ENCODE measurements around the gene TMEM163.
"Not testable (repeated sequence)": the region's sequence is repeated elsewhere in the genome, so short reads cannot be mapped to it uniquely, and the experiment has no call there.

The TMEM163 gene

GRCh38 chr2:134512734-134513464 lies 205.9 kb downstream of the TMEM163 start:
- FAIRE-seq: no peak

GRCh38 chr2:134508391-134508790 lies 210.4 kb downstream of the TMEM163 start:
- FAIRE-seq: no peak

DNA sequence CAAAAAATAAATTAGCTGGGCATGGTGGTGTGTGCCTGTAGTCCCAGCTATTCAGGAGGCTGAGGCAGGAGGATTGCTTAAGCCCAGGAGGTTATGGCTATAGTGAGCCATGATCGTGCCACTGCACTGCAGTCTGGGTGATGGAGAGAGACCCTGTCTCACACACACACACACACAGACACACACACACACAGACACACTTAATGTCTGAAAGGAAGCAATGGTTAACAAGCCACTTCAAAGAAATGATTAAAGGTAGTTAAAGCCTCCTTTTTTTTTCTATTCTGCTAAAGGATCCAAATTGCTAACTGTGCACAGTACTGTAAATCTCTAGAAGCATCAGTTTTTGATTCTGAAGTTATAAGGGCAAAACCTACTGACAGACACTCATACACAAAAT lies 211.1 kb downstream of the TMEM163 start:
- no peak for FAIRE-seq

DNA sequence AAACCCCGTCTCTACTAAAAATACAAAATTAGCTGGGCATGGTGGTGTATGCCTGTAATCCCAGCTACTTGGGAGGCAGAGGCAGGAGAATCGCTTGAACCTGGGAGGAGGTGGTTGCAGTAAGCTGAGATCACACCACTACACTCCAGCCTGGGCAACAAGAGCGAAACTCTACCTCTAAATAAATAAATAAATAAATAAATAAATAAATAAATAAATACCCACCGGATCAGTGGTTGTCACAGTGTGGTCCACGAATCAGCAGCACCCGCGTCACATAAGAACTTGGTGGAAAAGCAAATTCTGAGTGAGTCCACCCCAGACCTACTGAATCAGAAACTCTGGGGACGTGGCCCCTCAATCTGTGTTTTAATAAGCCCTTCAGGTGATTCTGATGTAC lies 211.6 kb downstream of the TMEM163 start:
- FAIRE-seq: not testable (repeated sequence)

DNA sequence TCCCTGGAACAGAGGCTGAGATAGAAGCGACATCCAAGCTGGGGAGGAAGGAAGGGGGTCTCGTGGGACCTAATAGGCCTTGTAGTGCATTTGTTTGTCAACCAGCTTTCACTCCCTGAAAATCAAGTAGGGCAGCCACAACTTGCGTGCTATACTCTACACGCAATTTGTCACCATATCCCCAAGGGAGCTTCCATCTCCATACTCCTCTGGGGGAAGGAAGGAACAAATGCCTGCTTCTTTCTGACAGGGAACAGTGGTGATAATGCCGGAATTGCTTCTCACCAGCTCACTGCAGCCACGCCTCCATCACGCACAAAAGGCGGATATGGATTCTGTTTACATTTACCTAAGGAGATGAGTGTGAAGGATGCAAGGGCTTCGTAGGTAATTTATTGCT lies 213.4 kb downstream of the TMEM163 start:
- no peak for FAIRE-seq

DNA sequence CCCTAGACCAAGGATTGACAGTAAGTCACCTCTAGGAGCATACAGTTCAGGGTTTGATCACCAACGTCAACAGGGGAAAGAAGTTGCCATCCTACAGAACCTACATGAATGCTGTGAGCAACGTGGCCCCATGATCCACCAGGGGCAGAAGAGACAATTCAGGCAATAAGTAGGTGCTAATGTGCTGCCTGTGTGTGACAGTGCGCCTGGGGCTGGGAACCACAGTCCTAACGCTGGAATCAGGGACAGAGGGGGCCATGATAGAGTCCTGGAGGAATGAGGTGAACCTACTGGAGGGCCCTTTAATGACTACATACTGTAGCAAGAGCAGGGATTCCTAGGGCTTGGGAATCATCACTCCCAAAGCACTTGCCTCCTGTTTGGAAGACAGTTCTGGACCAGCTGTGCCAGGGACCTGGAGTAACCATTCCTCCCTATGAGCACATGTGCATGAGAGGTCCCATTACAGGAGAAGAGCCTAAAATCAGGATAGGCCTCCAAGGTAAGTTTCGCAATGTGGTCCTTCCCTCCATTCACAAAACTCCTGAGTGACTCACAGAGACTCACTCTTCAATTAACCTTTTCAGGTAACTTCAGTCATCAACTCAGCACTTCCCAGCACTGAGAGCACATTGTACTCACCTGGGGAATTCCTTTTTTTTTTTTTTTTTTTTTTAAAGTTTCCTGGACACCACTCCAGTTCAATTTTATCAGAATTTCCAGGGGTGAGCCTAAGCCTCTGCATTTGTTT lies 214.0 kb downstream of the TMEM163 start:
- FAIRE-seq: no peak

DNA sequence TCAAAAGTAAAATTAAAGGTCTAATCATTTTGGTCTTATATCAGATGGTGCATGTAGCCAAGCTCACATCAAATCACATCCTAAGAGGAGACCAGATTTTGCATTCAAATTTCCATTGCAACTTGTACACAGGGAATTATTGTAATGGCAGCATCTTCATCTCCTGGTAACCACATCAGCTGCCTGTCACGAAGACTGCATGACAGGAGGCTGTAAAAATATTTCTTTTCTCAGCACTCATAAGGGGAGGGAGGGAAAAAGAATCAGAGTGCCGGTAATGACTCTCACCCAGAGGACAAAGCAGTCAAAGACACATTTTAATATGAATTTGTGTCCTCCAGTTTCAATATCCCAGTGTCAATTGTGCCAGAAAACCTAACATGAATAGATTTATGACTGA lies 216.7 kb downstream of the TMEM163 start:
- FAIRE-seq: peak; percentile 27

DNA sequence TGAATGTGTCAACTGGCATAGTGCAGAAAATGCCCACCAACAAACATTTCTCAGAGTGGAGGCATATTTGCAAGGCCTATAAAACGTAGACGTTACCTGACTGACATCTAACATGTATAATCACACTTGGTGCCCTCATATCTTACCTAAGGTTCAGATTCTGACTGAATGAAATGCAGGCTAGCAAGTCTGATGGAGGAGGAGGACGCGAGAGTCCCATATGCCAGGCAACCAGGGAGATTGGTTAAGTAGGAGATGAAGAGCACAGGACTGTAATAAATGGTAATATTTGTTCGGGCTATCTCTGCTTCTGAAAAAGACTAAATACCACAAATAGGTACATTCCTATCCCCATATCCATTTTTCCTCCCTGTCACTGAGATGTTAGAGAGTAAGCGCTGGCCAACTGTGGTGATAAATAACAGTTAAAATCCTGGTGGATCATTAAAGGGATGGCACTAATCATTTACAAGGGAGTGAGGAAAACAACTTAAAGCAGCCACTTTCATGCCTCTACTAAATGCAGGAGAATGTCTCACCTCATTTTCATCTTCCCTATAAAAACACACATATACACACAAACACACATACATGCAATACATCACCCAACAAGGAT lies 217.2 kb downstream of the TMEM163 start:
- FAIRE-seq: no peak

DNA sequence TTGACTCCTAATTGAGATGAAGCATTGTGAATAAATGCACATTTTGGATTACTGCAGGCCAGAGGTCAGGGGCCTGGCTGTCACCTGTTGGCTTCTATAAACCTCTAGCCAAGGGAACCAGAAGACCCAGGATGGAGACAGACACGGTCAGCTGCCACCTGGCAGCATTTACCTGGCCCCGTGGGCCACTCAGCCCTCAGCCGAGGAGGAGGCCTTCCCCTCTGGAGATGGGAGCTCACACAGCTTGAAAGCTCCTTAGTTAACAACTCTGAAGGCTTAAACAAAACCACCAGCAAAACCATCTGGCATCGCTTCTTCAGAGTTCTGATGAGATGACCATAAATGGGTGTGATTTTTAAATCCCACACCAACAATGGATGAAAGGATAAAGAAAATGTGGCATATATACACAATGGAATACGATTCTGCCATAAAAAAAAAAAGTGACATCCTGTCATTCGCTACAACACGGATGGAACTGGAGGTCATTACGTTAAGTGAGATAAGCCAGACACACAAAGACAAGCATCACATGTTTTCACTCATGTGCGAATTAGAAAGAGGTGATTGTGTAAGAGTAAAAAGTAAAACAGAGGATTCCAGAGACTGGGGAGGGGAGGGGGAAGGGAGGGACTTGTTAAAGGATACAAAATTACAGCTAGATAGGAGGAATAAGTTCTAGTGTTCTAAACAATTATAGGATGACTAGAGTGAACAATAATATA lies 218.4 kb downstream of the TMEM163 start:
- FAIRE-seq: no peak

GRCh38 chr2:134499307-134499926 lies 219.4 kb downstream of the TMEM163 start:
- no peak for FAIRE-seq

- no peak for FAIRE-seq
Observed at GRCh38 chr2:134498654-134499053, 220.1 kb downstream of the TMEM163 start.

GRCh38 chr2:134493797-134494196 lies 225.0 kb downstream of the TMEM163 start:
- FAIRE-seq: no peak

GRCh38 chr2:134491771-134492441 lies 226.9 kb downstream of the TMEM163 start:
- peak; percentile 99 for FAIRE-seq

DNA sequence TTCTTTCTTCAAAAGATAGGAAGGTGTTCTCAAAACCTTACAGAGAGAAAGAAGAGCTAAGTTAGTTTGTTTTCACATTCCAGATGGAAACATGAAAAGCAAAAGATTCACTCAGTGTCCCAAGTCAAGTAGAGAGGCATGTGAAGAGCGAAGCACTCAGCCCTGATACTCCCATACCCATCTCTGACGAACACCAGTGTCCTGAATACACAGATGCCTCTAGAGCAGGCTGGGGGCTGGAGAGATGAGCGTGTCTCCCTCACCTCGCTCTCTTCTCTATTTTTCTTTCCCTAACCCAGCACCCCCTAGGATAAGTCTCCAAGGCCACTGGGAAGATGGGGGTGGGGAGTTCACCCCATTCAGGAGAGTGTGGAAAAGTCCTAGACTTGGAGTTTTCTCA lies 227.8 kb downstream of the TMEM163 start:
- FAIRE-seq: no peak

GRCh38 chr2:134490559-134490958 lies 228.2 kb downstream of the TMEM163 start:
- FAIRE-seq: no peak

DNA sequence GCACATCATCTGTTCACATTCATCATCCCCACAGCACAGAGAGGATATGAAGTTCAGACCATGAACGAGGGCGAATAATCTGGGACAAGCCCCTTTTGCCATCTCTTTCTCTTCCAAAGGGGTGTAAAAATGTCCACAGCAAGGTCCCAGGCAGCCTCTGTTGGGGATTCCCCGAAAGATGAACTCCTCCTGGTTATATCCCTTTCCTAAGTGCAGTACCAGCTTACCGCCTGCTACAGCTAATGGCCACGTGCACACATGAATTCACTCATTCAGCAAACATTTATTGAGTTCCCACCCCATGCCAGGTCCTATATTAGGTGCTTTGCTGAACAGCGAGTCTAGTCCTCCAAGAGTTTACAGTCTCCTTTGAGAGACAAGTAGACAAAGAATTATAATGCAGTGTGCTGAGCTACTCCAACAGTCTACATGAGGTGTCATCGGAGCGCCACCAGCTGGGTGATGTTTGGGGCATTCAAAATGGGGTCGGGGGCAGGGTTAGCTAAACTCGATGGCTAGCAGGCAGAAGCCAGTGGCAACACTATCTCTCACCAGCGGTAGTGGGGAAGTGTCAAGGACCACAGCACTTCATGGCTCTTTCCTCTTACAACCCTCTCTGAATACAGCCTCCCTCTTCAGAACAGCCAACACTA lies 228.9 kb downstream of the TMEM163 start:
- FAIRE-seq: no peak

DNA sequence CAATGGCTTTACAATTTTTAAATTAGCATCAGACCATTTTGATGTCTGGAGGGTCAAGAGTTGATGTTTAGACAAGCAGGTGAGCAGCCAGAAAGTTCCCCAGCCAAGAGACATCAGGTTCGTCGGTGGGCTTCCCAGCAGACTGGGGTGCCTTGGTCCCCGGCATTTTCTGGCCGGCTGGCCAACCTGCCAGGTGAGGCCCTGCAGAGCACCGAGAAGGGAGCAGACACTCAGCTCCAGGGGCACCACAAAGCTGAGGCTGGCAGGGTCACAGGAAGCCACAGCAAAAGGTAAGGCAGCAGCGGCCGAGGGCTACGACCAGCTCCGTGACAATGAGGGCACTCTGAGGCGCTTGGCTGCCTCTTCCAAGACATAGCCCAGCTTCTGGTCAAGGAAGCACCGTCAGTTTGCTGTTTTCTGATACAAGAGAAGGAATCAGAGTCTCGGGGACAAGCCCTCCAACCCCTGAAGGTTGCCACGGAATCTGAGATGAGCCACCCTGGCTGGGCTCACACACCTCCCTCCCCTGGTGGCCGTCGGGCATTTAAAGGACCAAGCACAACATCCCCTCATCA lies 235.9 kb downstream of the TMEM163 start:
- FAIRE-seq: no peak

GRCh38 chr2:134482131-134482723 lies 236.6 kb downstream of the TMEM163 start:
- FAIRE-seq: no peak

DNA sequence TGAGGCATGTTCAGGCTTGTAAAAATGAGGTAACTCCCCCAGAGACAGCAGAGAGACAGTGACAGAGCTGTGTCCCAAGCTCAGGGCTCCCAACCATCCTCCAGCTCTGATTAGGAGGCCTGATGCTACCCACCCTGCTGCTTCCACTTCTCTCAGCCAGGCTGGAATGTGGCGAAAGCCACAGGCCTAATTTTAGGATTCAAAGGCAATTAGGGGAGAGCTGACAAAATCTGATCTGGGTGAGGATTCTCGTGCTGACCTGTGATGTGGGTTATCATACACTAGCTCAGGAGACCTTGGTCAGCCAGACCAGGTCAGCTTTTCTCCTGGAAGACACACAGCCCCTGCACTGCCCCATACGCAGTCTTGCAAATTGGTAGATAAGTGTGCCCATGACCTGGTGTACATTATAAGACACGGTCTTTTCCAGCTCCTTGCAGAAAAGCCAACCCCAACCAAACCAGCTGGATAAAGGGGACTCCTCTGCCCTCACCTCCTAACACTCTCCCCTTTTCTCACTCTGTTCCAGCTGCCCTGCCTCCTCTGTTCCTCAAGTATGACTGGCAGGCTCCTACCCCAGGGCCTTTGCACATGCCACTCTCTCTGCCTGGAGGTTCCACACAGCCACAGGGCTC lies 239.0 kb downstream of the TMEM163 start:
- FAIRE-seq: no peak

DNA sequence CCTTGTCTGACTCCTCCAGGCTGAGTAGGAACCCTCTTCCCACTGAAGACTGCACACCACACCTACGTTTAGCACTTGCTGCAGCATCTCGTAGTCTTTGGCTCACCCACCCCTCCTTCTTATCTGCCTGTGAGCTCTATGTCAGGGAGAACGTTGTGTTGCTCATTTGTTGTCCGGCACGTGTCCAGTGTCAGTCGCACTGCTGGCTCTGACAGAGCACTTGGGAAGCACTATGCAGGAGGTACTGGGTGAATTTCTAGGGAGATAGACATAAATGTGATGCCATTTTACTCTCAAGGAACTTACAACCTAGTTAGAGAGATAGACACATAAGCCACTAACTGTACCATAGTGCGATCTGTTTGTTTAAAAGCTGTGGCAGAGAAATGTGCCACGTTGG lies 241.8 kb downstream of the TMEM163 start:
- FAIRE-seq: not testable (repeated sequence)

Data from islet of Langerhans (tissue), 1 donor.